ENCODE data around the gene SSTR4. TPM values are rescaled to one million over a fixed set of nuclear protein-coding genes. Genes with fewer than 3 reads are reported as not detected.

The SSTR4 gene
- polyA plus RNA-seq, 1 experiment, result not detected

GRCh38 chr20:23033918-23034317 is 1.2 kb upstream of the SSTR4 start:
- no peak for DNase-seq (ENCODE audit: low read depth)
- Histone ChIP-seq H3K36me3 (ENCODE audit: control insufficient read depth, insufficient read depth, low read length) (no peaks in the 10 kb centered on the region), H3K27me3 (ENCODE audit: control insufficient read depth, insufficient read depth, low read length) (no peaks in the 10 kb centered on the region), H3K4me3 (ENCODE audit: low read depth, low read length) (no peak overlapping the region)
- POLR2A ChIA-PET, result no interaction called here
- CTCF ChIA-PET, result no interaction called here
- no peak for TF ChIP-seq CTCF (IDR thresholded peaks at IDR 0.05; ENCODE audit: insufficient read depth, low read depth, low read length)

GRCh38 chr20:23035731-23036130 is 619 bp downstream of the SSTR4 start:
- Histone ChIP-seq H3K36me3 (ENCODE audit: control insufficient read depth, insufficient read depth, low read length) (no peaks in the 10 kb centered on the region), H3K4me3 (ENCODE audit: low read depth, low read length) (no peak overlapping the region), H3K27me3 (ENCODE audit: control insufficient read depth, insufficient read depth, low read length) (no peaks in the 10 kb centered on the region)
- POLR2A ChIA-PET, result no interaction called here
- DNase-seq (ENCODE audit: low read depth), result no peak
- no peak for TF ChIP-seq CTCF (IDR thresholded peaks at IDR 0.05; ENCODE audit: insufficient read depth, low read depth, low read length)
- CTCF ChIA-PET, result no interaction called here

- no peak for TF ChIP-seq CTCF (IDR thresholded peaks at IDR 0.05; ENCODE audit: insufficient read depth, low read depth, low read length)
- ChIA-PET POLR2A (no interaction called here), CTCF (no interaction called here)
- no peaks in the 10 kb centered on the region for H3K27me3 ChIP-seq (ENCODE audit: control insufficient read depth, insufficient read depth, low read length)
- no peaks in the 10 kb centered on the region for H3K36me3 ChIP-seq (ENCODE audit: control insufficient read depth, insufficient read depth, low read length)
- H3K4me3 ChIP-seq (ENCODE audit: low read depth, low read length), result no peak overlapping the region
- no peak for DNase-seq (ENCODE audit: low read depth)
Measured at GRCh38 chr20:23036371-23036770, 1.3 kb downstream of the SSTR4 start.

- no peak for TF ChIP-seq CTCF (IDR thresholded peaks at IDR 0.05; ENCODE audit: insufficient read depth, low read depth, low read length)
- no peak for DNase-seq (ENCODE audit: low read depth)
- ChIA-PET CTCF (interaction anchor here (0.7 to 1.0 kb wide), 2 partner anchors 9 to 14 kb away, joined by 3 read pairs; no protein-coding TSS in a partner anchor), POLR2A (no interaction called here)
- Histone ChIP-seq H3K27me3 (ENCODE audit: control insufficient read depth, insufficient read depth, low read length) (no peaks in the 10 kb centered on the region), H3K4me3 (ENCODE audit: low read depth, low read length) (no peak overlapping the region), H3K36me3 (ENCODE audit: control insufficient read depth, insufficient read depth, low read length) (no peaks in the 10 kb centered on the region)
Measured at GRCh38 chr20:23037017-23037481, 1.9 kb downstream of the SSTR4 start.

DNA sequence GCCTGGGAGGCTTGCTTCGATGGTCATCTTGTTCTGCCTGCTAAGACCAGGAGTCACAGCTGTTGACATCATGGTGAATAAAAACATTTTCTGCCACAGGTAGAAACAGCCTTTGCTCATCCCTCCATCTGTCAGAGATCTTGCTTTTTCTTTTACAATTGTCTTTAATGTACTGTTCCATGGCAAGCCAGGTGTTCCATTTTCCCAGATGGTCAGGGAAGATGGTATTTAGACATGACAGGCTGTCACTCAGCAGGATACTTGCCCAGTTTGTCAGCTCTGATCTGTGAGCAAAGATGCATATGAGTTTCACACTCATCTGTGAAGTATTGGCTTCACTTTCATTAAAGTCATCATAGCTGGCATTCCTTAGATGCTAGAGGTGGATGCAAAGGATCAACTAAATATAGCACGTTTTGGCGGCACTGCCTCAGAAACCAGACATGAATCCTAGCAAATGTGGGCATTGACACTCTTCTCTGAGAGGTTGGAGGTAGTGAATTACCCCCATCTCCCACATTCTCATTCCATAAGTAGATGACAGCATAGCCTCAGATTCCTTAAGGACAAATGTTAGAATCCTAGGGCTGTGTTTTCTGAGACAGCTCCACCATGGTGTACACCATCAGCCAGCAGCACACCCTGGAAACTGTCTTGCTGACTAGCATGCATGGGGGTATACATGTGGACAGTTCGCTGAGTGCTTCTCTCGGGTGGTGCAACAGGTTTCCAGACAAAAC is 4.2 kb downstream of the SSTR4 start:
- ChIA-PET CTCF (interaction anchor here (0.5 to 1.0 kb wide), 2 partner anchors 12 to 17 kb away, joined by 3 read pairs; no protein-coding TSS in a partner anchor), POLR2A (no interaction called here)
- DNase-seq (ENCODE audit: low read depth), result no peak
- Histone ChIP-seq H3K27me3 (ENCODE audit: control insufficient read depth, insufficient read depth, low read length) (peaks cover 2% of the 10 kb centered on the region; the same call in 1 of the 2 replicates), H3K4me3 (ENCODE audit: low read depth, low read length) (no peak overlapping the region), H3K36me3 (ENCODE audit: control insufficient read depth, insufficient read depth, low read length) (no peaks in the 10 kb centered on the region)
- TF ChIP-seq CTCF (IDR thresholded peaks at IDR 0.05; ENCODE audit: insufficient read depth, low read depth, low read length), result no peak

All from BJ (cell line).